Suprapubic skin (tissue), 4 donors: ENCODE data around the gene INSL4. TPM values are rescaled to one million over a fixed set of nuclear protein-coding genes. Genes with fewer than 3 reads are reported as not detected.

Source experiments
- DNase-seq, 2 donors: peaks; one replicate each; pipeline ENCODE4 v3.0.0-alpha.2; 2019; ENCODE audit warnings: low spot score in 2 of 2
- H3K27ac ChIP-seq: fragments of 200-600 bp; sonication (generic); one replicate; pipeline ENCODE4 v1.5.1; 2019
- H3K27me3 ChIP-seq: fragments of 200-600 bp; sonication (generic); one replicate; pipeline ENCODE4 v1.5.1; 2019
- H3K36me3 ChIP-seq: fragments of 200-600 bp; sonication (generic); one replicate; pipeline ENCODE4 v1.5.1; 2019
- H3K4me1 ChIP-seq: fragments of 200-600 bp; sonication (generic); one replicate; pipeline ENCODE4 v1.5.1; 2019
- H3K4me3 ChIP-seq: fragments of 200-600 bp; sonication (generic); one replicate; pipeline ENCODE4 v1.5.1; 2019; ENCODE audit warnings: mild to moderate bottlenecking
- H3K9me3 ChIP-seq: fragments of 200-600 bp; sonication (generic); one replicate; pipeline ENCODE4 v1.5.1; 2019
- CTCF ChIP-seq, 2 donors: fragments of 200-600 bp in 1 of 2; fragments of 450-650 bp in 1 of 2; sonication (generic) in 1 of 2; IDR thresholded peaks; one replicate each; pipeline ENCODE4 v1.5.1; 2016 to 2019; ENCODE audit warnings: antibody characterized with exemption in 2 of 2, mild to moderate bottlenecking in 1 of 2, moderate library complexity in 1 of 2
- EP300 ChIP-seq: sonication (generic); formaldehyde crosslinking; IDR thresholded peaks from one replicate; pipeline ENCODE4 v1.6.1; 2017; ENCODE audit warnings: antibody characterized with exemption
- POLR2A ChIP-seq, 2 donors: fragments of 450-650 bp; IDR thresholded peaks; one replicate each; pipeline ENCODE4 v1.6.1; 2017; ENCODE audit warnings: antibody characterized with exemption in 2 of 2, mild to moderate bottlenecking in 2 of 2, moderate library complexity in 2 of 2
- POLR2AphosphoS5 ChIP-seq, 3 donors: sonication (generic); formaldehyde crosslinking; IDR thresholded peaks; one replicate each; pipeline ENCODE4 v1.6.1; 2017; ENCODE audit warnings: antibody characterized with exemption in 3 of 3
- WGBS: methylation state at CpG from one replicate; pipeline ENCODE4 v1.1.5; 2018; 5-methylcytosine and 5-hydroxymethylcytosine counted together
- total RNA-seq, 4 donors: library from RNA; depleted of rRNA; stranded (reverse); fragments of >200 nt; gene quantifications; one replicate each; pipeline ENCODE4 v1.1.0, GENCODE V29; 2016

Gene INSL4
- total RNA-seq = not detected

GRCh38 chr9:5231212-5231611, at the start of gene INSL4:
INSL4 (plus strand) TSS chr9:5231419; CDS start chr9:5231524, 105 bp downstream.
- no peak for DNase-seq
- Histone ChIP-seq H3K36me3 (no peaks in the 10 kb centered on the region), H3K4me3 (no peak within 1 kb of the TSS), H3K27me3 (peaks cover 19% of the 10 kb centered on the region), H3K9me3 (no peaks in the 10 kb centered on the region), H3K27ac (no peak within 1 kb of the TSS), H3K4me1 (no peaks in the 10 kb centered on the region)
- WGBS = 81% methylated on average over 2 of the region's 2 CpGs
- TF ChIP-seq POLR2AphosphoS5 (IDR thresholded peaks at IDR 0.05) (no peak), EP300 (no peak), POLR2A (IDR thresholded peaks at IDR 0.05) (no peak), CTCF (IDR thresholded peaks at IDR 0.05) (no peak)

- no peak for TF ChIP-seq EP300
- no peaks in the 10 kb centered on the region for H3K4me1 ChIP-seq
- H3K27ac ChIP-seq = no peak overlapping the region
- H3K4me3 ChIP-seq = no peak overlapping the region
- 95% methylated on average over 2 of the region's 2 CpGs for WGBS
- H3K27me3 ChIP-seq = peaks cover 8% of the 10 kb centered on the region
- DNase-seq = no peak
- no peaks in the 10 kb centered on the region for H3K36me3 ChIP-seq
- H3K9me3 ChIP-seq = no peaks in the 10 kb centered on the region
These were observed 46.4 kb upstream of the INSL4 start for GRCh38 chr9:5184776-5185175.

- Histone ChIP-seq H3K4me1 (no peaks in the 10 kb centered on the region), H3K27ac (no peak within 1 kb of the TSS), H3K4me3 (no peak within 1 kb of the TSS), H3K9me3 (no peaks in the 10 kb centered on the region), H3K27me3 (peaks cover 8% of the 10 kb centered on the region), H3K36me3 (no peaks in the 10 kb centered on the region)
- TF ChIP-seq CTCF (IDR thresholded peaks at IDR 0.05) (no peak), POLR2A (IDR thresholded peaks at IDR 0.05) (no peak), EP300 (no peak), POLR2AphosphoS5 (IDR thresholded peaks at IDR 0.05) (no peak)
- WGBS = 92% methylated on average over 44 of the region's 44 CpGs
- no peak for DNase-seq
These were observed 45.9 kb upstream of the INSL4 start, which contains the start of gene INSL6 for GRCh38 chr9:5185220-5185840. INSL6 (minus strand) TSS chr9:5185639; CDS start chr9:5185602, 37 bp downstream.

- Histone ChIP-seq H3K9me3 (no peaks in the 10 kb centered on the region), H3K27me3 (peaks cover 13% of the 10 kb centered on the region), H3K27ac (no peak overlapping the region), H3K4me3 (no peak overlapping the region), H3K4me1 (no peaks in the 10 kb centered on the region), H3K36me3 (no peaks in the 10 kb centered on the region)
- no peak for TF ChIP-seq POLR2AphosphoS5 (IDR thresholded peaks at IDR 0.05)
- TF ChIP-seq CTCF (IDR thresholded peaks at IDR 0.05) = peak; percentile 48 to 61
- WGBS = 33% methylated on average over 8 of the region's 8 CpGs
- DNase-seq = no peak
These were observed 44.6 kb upstream of the INSL4 start for GRCh38 chr9:5186416-5187169.

- no peak overlapping the region for H3K4me3 ChIP-seq
- TF ChIP-seq CTCF (IDR thresholded peaks at IDR 0.05) (no peak), POLR2A (IDR thresholded peaks at IDR 0.05) (no peak), POLR2AphosphoS5 (IDR thresholded peaks at IDR 0.05) (no peak)
- H3K9me3 ChIP-seq = no peaks in the 10 kb centered on the region
- H3K36me3 ChIP-seq = no peaks in the 10 kb centered on the region
- H3K27ac ChIP-seq = no peak overlapping the region
- H3K27me3 ChIP-seq = peaks cover 13% of the 10 kb centered on the region
- H3K4me1 ChIP-seq = no peaks in the 10 kb centered on the region
- WGBS = 64% methylated on average over 8 of the region's 10 CpGs
- no peak for DNase-seq
These were observed 42.9 kb upstream of the INSL4 start for GRCh38 chr9:5188060-5188984.
